H9 (cell line): ENCODE data around the gene FARP1. TPM values are rescaled to one million over a fixed set of nuclear protein-coding genes. Genes with fewer than 3 reads are reported as not detected.

Source experiments
- DNase-seq: peaks from one replicate; pipeline ENCODE4 v3.0.0-alpha.2; 2017
- H2AFZ ChIP-seq: one replicate; pipeline ENCODE4 v1.6.1; 2013; ENCODE audit warnings: mild to moderate bottlenecking, low read length, control low read depth, moderate library complexity
- H2AK5ac ChIP-seq: 2 replicates; pipeline ENCODE4 v1.6.1; 2013; ENCODE audit warnings: low read length, control low read depth, mixed read lengths; ENCODE audit not compliant: insufficient read length
- H2BK120ac ChIP-seq: one replicate; pipeline ENCODE4 v1.6.1; 2013; ENCODE audit warnings: low read depth, mild to moderate bottlenecking, low read length, control low read depth, inconsistent platforms; ENCODE audit not compliant: poor library complexity, severe bottlenecking
- H2BK12ac ChIP-seq: 2 replicates; pipeline ENCODE4 v1.6.1; 2013; ENCODE audit warnings: low read length, control low read depth, mixed read lengths, low read depth; ENCODE audit not compliant: insufficient read length
- H2BK15ac ChIP-seq: 2 replicates; pipeline ENCODE4 v1.6.1; 2013; ENCODE audit warnings: low read depth, low read length, control low read depth
- H2BK20ac ChIP-seq: one replicate; pipeline ENCODE4 v1.6.1; 2013; ENCODE audit warnings: low read depth, mild to moderate bottlenecking, low read length, control low read depth, inconsistent platforms; ENCODE audit not compliant: poor library complexity, severe bottlenecking
- H2BK5ac ChIP-seq: 2 replicates; pipeline ENCODE4 v1.6.1; 2013; ENCODE audit warnings: low read length, control low read depth, mixed read lengths; ENCODE audit not compliant: insufficient read length
- H3K14ac ChIP-seq: 2 replicates; pipeline ENCODE4 v1.6.1; 2013; ENCODE audit warnings: low read length, control low read depth; ENCODE audit not compliant: insufficient read depth
- H3K18ac ChIP-seq: 2 replicates; pipeline ENCODE4 v1.6.1; 2013; ENCODE audit warnings: low read depth, mild to moderate bottlenecking, mixed read lengths, low read length, control low read depth; ENCODE audit not compliant: insufficient read length
- H3K23ac ChIP-seq: 2 replicates; pipeline ENCODE4 v1.6.1; 2013; ENCODE audit warnings: low read length, control low read depth, mixed read lengths, low read depth; ENCODE audit not compliant: insufficient read length
- H3K23me2 ChIP-seq: 2 replicates; pipeline ENCODE4 v1.6.1; 2013; ENCODE audit warnings: low read depth, mild to moderate bottlenecking, mixed read lengths, low read length, control low read depth; ENCODE audit not compliant: insufficient read length, poor library complexity, severe bottlenecking
- H3K27ac ChIP-seq: 2 replicates; pipeline ENCODE4 v1.5.1; 2013; ENCODE audit warnings: low read length, control low read depth, mixed read lengths, low read depth; ENCODE audit not compliant: insufficient read length
- H3K27me3 ChIP-seq: 2 replicates; pipeline ENCODE4 v1.6.1; 2013; ENCODE audit warnings: low read length, control low read depth, inconsistent platforms; ENCODE audit not compliant: insufficient read depth
- H3K4ac ChIP-seq: 2 replicates; pipeline ENCODE4 v1.6.1; 2013; ENCODE audit warnings: low read depth, mild to moderate bottlenecking, control low read depth, inconsistent platforms, low read length, moderate library complexity
- H3K4me1 ChIP-seq: 2 replicates; pipeline ENCODE4 v1.6.1; 2013; ENCODE audit warnings: low read length, control low read depth, inconsistent platforms; ENCODE audit not compliant: insufficient read depth
- H3K4me2 ChIP-seq: 2 replicates; pipeline ENCODE4 v1.6.1; 2013; ENCODE audit warnings: low read length, control low read depth, mixed read lengths; ENCODE audit not compliant: insufficient read length, insufficient read depth
- H3K56ac ChIP-seq: 2 replicates; pipeline ENCODE4 v1.6.1; 2013; ENCODE audit warnings: low read depth, mild to moderate bottlenecking, mixed read lengths, low read length, control low read depth; ENCODE audit not compliant: insufficient read length
- H3K79me1 ChIP-seq: 2 replicates; pipeline ENCODE4 v1.6.1; 2013; ENCODE audit warnings: low read depth, mild to moderate bottlenecking, moderate library complexity, low read length, control low read depth, inconsistent platforms; ENCODE audit not compliant: insufficient read depth, poor library complexity, severe bottlenecking
- H3K79me2 ChIP-seq: 2 replicates; pipeline ENCODE4 v1.6.1; 2013; ENCODE audit warnings: low read length, control low read depth, inconsistent platforms; ENCODE audit not compliant: insufficient read depth
- H3K9ac ChIP-seq: 2 replicates; pipeline ENCODE4 v1.6.1; 2013; ENCODE audit warnings: low read length, control low read depth, mixed read lengths; ENCODE audit not compliant: insufficient read length; ENCODE audit errors: extremely low read depth
- H3K9me3 ChIP-seq: one replicate; pipeline ENCODE4 v1.6.1; 2013; ENCODE audit warnings: low read depth, low read length, inconsistent platforms; ENCODE audit not compliant: control insufficient read depth
- H3T11ph ChIP-seq: one replicate; pipeline ENCODE4 v1.6.1; 2013; ENCODE audit warnings: mild to moderate bottlenecking, low read length, control low read depth, inconsistent platforms
- H4K20me1 ChIP-seq: one replicate; pipeline ENCODE4 v1.6.1; 2013; ENCODE audit not compliant: control insufficient read depth, insufficient read length, insufficient read depth
- H4K5ac ChIP-seq: 2 replicates; pipeline ENCODE4 v1.6.1; 2013; ENCODE audit warnings: low read depth, mild to moderate bottlenecking, mixed read lengths, low read length, control low read depth; ENCODE audit not compliant: insufficient read length
- H4K8ac ChIP-seq: replicated peaks from 2 replicates; pipeline ENCODE4 v1.6.1; 2013; ENCODE audit warnings: low read length, control low read depth, mixed read lengths, low read depth; ENCODE audit not compliant: insufficient read length
- H4K91ac ChIP-seq: 2 replicates; pipeline ENCODE4 v1.6.1; 2013; ENCODE audit warnings: low read depth, mild to moderate bottlenecking, moderate library complexity, mixed read lengths, low read length, control low read depth; ENCODE audit not compliant: insufficient read length
- H3K27ac Mint-ChIP-seq, 3 experiments: 2 replicates in 2 of 3; 3 replicates in 1 of 3; pipeline ENCODE4 v1.8.0; 2020 to 2021; ENCODE audit warnings: mixed read lengths in 3 of 3, mild to moderate bottlenecking in 1 of 3, moderate library complexity in 1 of 3
- H3K27me3 Mint-ChIP-seq: 2 replicates; pipeline ENCODE4 v1.8.0; 2021; ENCODE audit warnings: low read depth, mild to moderate bottlenecking, moderate library complexity, mixed read lengths
- H3K36me3 Mint-ChIP-seq, 3 experiments: 2 replicates in 2 of 3; 3 replicates in 1 of 3; pipeline ENCODE4 v1.8.0; 2020 to 2021; ENCODE audit warnings: low read depth in 3 of 3, mixed read lengths in 3 of 3; ENCODE audit not compliant: insufficient read depth in 1 of 3
- H3K4me1 Mint-ChIP-seq, 2 experiments: 2 replicates each; pipeline ENCODE4 v1.8.0; 2020; ENCODE audit warnings: mixed read lengths in 2 of 2
- H3K4me3 Mint-ChIP-seq, 2 experiments: 2 replicates in 1 of 2; 3 replicates in 1 of 2; pipeline ENCODE4 v1.8.0; 2020 to 2021; ENCODE audit warnings: mild to moderate bottlenecking in 2 of 2, mixed read lengths in 2 of 2, moderate library complexity in 1 of 2
- H3K9me3 Mint-ChIP-seq, 2 experiments: 2 replicates in 1 of 2; 3 replicates in 1 of 2; pipeline ENCODE4 v1.8.0; 2020; ENCODE audit warnings: mild to moderate bottlenecking in 2 of 2, mixed read lengths in 2 of 2, moderate library complexity in 1 of 2
- WGBS: extraction: QIAGEN DNeasy Blood & Tissue Kit; methylation state at CpG from one replicate; pipeline ENCODE4 v1.1.7; 2013; ENCODE audit warnings: missing lambda C conversion rate, low lambda C conversion rate, mixed read lengths; ENCODE audit not compliant: insufficient read length; ENCODE audit errors: extremely low coverage; 5-methylcytosine and 5-hydroxymethylcytosine counted together
- total RNA-seq: library from RNA; stranded (reverse); gene quantifications from 2 replicates; pipeline ENCODE4 v1.2.1, GENCODE V29; 2021
- TF ChIP-seq, protein P1 (sequence below): fragments of 200-600 bp; sonication (generic); conservative IDR thresholded peaks from 3 replicates; pipeline ENCODE4 v1.8.0; 2021; ENCODE audit warnings: antibody characterized with exemption, mild to moderate bottlenecking

FARP1 gene
- total RNA-seq, 1 experiment from 2014 or later = 95.9 TPM

DNA sequence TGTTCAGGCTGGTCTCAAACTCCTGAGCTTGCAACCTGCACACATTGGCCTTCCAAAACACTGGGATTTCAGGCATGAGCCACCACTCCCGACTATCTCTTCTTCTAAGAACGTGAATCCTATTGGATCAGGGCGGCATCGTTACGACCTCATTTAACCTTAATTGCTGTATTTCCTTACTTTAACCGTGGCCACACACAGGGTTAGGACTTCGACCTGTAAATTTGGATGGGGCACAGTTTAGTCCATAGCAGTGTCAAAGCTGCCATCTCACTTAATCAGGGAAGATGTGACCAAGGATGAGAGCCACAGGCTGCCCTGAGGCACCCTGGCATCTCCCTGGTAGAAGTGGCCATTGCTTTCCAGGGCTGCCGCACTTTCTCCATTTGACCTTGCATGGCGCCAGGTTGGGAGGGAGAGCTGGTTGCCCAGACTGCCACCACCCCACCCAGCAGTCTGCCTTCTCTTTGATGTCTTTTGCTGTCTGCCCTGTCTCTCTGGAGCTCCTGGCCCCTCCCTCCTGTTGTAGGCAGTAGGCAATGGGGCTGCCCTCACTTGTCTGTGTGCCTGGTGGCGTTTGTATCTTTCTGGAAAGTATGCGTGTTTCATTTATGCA, 175.5 kb downstream of the FARP1 start:
- no peak overlapping the region for H3K18ac ChIP-seq
- H4K91ac ChIP-seq = no peak overlapping the region
- H3K79me1 ChIP-seq = peaks cover 2% of the 10 kb centered on the region
- H3K56ac ChIP-seq = no peak overlapping the region
- no peak overlapping the region for H3K14ac ChIP-seq
- H2BK20ac ChIP-seq = no peak overlapping the region
- TF ChIP-seq, protein P1, sequence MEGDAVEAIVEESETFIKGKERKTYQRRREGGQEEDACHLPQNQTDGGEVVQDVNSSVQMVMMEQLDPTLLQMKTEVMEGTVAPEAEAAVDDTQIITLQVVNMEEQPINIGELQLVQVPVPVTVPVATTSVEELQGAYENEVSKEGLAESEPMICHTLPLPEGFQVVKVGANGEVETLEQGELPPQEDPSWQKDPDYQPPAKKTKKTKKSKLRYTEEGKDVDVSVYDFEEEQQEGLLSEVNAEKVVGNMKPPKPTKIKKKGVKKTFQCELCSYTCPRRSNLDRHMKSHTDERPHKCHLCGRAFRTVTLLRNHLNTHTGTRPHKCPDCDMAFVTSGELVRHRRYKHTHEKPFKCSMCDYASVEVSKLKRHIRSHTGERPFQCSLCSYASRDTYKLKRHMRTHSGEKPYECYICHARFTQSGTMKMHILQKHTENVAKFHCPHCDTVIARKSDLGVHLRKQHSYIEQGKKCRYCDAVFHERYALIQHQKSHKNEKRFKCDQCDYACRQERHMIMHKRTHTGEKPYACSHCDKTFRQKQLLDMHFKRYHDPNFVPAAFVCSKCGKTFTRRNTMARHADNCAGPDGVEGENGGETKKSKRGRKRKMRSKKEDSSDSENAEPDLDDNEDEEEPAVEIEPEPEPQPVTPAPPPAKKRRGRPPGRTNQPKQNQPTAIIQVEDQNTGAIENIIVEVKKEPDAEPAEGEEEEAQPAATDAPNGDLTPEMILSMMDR = no peak
- H3K4ac ChIP-seq = no peak overlapping the region
- no CpG with 5 or more reads among the region's 11 CpGs for WGBS
- no peak overlapping the region for H3T11ph ChIP-seq
- Mint-ChIP-seq H3K4me3 (no peak overlapping the region), H3K27me3 (no peaks in the 10 kb centered on the region), H3K4me1 (peaks cover 37 to 38% of the 10 kb centered on the region in 2 experiments), H3K27ac (peak overlapping the region in 2 of 3 experiments; percentile 10 to 42; a peak in 2 of 7 replicates), H3K9me3 (no peaks in the 10 kb centered on the region), H3K36me3 (peaks cover 0 to 6% (median 0%) of the 10 kb centered on the region in 3 experiments; a peak in 4 of 7 replicates)
- no peak overlapping the region for H4K8ac ChIP-seq
- no peak overlapping the region for H2BK15ac ChIP-seq
- H3K27ac ChIP-seq = no peak overlapping the region
- peaks cover 20% of the 10 kb centered on the region for H3K4me1 ChIP-seq
- H2AFZ ChIP-seq = no peak overlapping the region
- H3K4me2 ChIP-seq = no peak overlapping the region
- no peaks in the 10 kb centered on the region for H3K27me3 ChIP-seq
- H4K20me1 ChIP-seq = no peaks in the 10 kb centered on the region
- H2BK5ac ChIP-seq = no peak overlapping the region
- H3K23me2 ChIP-seq = no peaks in the 10 kb centered on the region
- no peak overlapping the region for H3K23ac ChIP-seq
- H2AK5ac ChIP-seq = no peak overlapping the region
- no peak overlapping the region for H2BK12ac ChIP-seq
- no peak overlapping the region for H4K5ac ChIP-seq
- DNase-seq = no peak
- no peak overlapping the region for H3K9ac ChIP-seq
- no peaks in the 10 kb centered on the region for H3K9me3 ChIP-seq
- no peak overlapping the region for H2BK120ac ChIP-seq
- H3K79me2 ChIP-seq = peaks cover 5% of the 10 kb centered on the region; the same call in 1 of the 2 replicates
